AG09319 (cell line): Measurements from ENCODE around the gene SCD5.

ENCODE experiments used
- DNase-seq: peaks from one replicate; pipeline ENCODE4 v3.0.0-alpha.2; 2010; ENCODE audit warnings: low read depth; ENCODE audit errors: extremely low read depth
- CTCF ChIP-seq: IDR thresholded peaks from 2 replicates; pipeline ENCODE4 v1.5.1; 2011; ENCODE audit warnings: low read depth, mild to moderate bottlenecking, inconsistent platforms, low read length, moderate library complexity

Gene SCD5

GRCh38 chr4:82681754-82682153 lies 116.8 kb downstream of the SCD5 start:
- no peak for DNase-seq
- TF ChIP-seq CTCF = no peak

GRCh38 chr4:82680834-82681233 lies 117.8 kb downstream of the SCD5 start:
- peak; percentile 5 for DNase-seq
- TF ChIP-seq CTCF = no peak

- no peak for DNase-seq
- no peak for TF ChIP-seq CTCF
Measured at GRCh38 chr4:82679531-82679930, 119.1 kb downstream of the SCD5 start.

- DNase-seq = no peak
- no peak for TF ChIP-seq CTCF
Measured at GRCh38 chr4:82678051-82678450, 120.5 kb downstream of the SCD5 start.

GRCh38 chr4:82677327-82677726 lies 121.3 kb downstream of the SCD5 start:
- DNase-seq = no peak

GRCh38 chr4:82667761-82668480 lies 130.7 kb downstream of the SCD5 start:
- no peak for TF ChIP-seq CTCF
- DNase-seq = no peak

More at GRCh38 chr4:82677327-82677726, 121.3 kb downstream of the SCD5 start:
- TF ChIP-seq CTCF = no peak

GRCh38 chr4:82666970-82667665 lies 131.5 kb downstream of the SCD5 start:
- TF ChIP-seq CTCF = no peak
- DNase-seq = no peak
